GM18526 (cell line): Measurements from ENCODE around the gene FBXW11.

Experiments
- POLR2A ChIP-seq: IDR thresholded peaks from 3 replicates; pipeline ENCODE4 v1.6.1; 2011; ENCODE audit not compliant: insufficient read length; ENCODE audit errors: extremely low read depth

FBXW11 gene

GRCh38 chr5:171850324-171850947 is 156.0 kb downstream of the FBXW11 start:
- no peak for TF ChIP-seq POLR2A

DNA sequence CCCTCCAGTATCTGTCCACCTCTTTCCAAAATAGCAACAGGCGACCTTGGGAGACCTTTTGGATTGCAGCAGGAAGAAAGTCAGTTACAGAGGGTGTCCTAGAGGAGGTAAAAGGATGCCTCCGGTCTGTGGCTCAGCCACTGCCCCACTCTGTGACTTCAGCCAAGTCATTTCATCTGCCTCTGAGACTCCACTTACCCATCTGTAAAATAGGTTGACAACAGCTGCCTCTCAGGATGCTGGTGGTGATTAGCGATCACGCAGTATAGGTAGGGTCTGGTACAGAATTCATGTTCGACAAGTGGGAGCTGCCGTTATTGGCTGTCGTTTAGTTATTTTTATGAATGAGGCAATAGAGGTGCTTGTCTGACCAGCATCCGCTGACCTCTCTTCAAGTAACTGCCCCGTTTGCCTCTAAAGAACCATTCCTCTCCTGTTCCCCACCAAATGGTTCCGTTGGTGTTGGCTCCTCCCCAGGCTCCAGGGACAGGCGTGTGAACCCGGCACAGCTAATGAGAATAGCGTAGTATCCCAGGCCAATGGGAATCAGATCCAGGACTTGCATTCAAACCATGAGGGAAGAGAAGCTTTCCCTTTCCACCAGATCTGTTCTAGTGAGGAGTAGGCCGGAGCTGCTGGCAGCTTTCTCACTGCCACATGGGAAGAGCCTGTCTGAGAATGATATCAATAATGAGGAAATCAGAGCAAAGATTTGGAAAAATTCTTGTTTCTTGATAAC is 156.7 kb downstream of the FBXW11 start:
- TF ChIP-seq POLR2A: no peak

DNA sequence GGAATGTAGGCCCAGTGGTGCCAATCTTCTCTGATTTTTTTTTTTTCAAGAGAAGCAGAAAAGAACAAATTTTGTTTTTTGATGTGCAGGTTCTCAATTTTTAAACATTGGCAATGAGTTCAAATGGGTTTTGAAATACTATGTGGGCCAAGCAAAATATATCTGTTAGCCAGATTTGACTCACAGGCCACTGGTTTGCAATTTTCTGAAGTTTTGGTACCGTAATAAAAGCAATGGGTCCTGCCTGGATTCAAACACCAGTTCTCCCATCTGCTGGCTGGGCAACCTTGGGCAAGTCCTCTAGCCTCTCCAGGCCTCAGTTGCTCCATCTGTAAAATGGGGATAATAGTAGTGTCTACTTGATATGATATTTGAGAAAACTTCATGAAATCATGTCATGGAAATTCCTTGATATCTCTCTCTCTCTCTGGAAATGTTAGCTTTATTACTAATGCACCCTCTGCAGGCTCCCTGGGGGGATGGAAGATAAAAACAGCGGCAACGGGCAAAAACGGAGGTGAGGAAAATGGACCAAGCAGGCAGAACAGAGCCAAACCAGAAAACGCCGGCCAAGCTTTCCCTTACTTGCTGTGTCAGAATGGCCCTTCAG is 157.4 kb downstream of the FBXW11 start:
- no peak for TF ChIP-seq POLR2A

DNA sequence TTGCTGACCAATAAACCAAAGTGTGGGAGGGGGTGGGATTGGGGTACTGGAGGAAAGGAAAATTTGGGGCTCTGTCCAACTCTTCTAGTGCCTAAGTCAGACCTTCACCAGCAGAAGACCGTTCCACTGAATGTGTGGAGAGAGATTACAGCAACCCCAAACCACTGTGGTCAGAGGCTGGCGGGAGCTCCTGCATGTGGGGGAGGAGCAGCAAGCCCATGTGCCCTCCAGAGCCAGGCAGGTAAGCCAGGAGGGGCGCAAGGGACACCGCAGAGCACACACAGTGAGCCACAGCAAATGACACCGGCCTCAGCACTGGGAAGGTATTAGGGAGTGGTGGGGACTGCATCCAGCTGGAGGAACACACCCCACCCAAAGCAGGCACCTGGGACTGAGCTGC is 158.0 kb downstream of the FBXW11 start:
- TF ChIP-seq POLR2A: no peak

DNA sequence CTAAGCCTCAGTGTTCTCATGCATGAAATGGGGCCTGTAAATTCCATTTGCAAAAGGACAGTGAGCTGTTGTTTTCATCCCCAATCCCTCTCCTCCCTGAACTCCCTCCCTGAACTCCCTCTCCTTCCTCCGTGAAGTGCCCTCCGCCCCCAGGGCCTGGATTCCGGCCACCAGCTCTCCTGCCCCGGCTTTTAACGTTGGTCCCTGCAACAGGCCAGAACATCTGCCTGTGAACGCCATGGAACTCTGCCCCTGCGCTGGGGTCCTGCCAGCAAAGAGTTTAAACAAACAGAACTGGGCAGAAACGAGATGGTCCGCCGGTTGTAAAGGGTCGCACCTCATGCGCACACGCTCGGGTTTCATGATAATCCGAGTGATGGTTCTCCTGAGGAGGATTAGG is 158.4 kb downstream of the FBXW11 start:
- TF ChIP-seq POLR2A: no peak

GRCh38 chr5:171847026-171847425 is 159.4 kb downstream of the FBXW11 start:
- TF ChIP-seq POLR2A: no peak

- TF ChIP-seq POLR2A: no peak
Observed at GRCh38 chr5:171846323-171846722, 160.1 kb downstream of the FBXW11 start.

DNA sequence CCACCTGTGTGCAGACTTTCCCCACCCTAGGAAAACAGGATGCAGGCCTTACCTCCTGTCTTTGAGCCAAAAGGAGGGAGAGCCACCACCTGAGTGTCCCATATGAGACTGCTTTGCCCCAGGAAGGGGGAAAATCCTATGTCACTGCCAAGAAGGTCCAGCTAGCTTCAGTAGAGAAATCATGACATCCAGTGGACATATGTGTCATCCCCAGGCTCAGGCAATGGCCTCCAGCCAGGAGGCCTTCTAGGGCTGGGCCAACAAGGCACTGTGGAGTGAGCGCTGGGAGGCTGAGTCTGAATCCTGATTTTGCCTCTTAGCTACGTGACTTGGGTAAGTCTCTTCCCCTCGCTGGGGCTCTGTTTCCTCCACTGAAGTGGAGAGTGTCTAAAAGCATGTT is 160.6 kb downstream of the FBXW11 start:
- TF ChIP-seq POLR2A: no peak

DNA sequence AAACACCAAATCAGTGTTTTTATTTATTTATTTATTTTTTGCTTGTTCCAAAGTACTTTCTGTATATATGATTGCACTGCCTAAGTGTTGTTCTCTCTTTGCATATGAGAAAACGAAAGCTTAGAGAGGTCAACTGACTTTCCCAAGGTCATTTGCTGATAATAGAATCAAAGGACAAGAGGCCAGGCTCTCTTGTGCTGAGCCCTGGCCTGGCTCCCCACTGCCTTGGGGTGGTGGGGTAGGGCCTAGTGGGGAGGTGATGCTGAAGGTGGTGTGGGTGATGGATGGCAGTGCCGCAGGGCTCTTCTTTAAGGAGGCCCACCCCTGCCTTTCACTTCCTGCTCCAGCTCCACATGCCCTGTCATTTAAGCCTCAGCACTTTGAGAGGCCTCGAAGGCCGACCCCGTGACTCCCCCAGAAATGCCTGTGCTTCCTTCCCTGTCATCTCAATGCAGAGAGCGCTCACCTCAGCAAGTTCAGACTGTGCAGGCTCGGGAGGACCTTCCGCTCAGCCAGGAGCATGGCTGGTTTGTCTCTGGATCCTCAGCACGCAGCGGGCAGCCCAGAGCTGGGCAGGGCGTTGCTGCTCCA is 161.3 kb downstream of the FBXW11 start:
- no peak for TF ChIP-seq POLR2A

DNA sequence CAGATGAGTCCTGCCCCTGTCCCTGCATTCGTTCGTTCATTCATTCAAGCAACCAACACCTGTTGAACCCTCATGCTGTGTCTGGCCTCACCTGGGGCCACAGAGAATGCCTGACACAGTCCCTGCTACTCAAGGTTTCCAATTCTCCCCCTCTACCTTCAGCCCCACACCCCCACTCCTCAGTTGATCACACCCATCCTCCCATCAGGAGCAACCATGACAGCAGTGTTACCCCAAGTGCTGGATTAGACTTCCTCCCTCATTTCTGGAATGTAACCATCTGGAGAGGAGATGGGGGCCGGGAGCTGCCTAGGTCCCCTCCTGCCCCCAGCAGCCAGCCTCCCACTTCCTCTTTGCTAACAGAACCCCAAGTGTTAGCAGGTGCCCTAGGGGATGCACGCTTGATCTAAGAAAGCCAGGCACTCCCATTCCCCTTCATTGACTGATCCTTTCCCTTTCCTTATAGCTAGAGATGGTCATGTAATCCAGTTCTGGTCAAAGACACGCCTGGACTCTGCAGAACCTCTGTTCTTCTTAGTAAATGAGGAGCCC is 163.6 kb downstream of the FBXW11 start:
- TF ChIP-seq POLR2A: no peak

- no peak for TF ChIP-seq POLR2A
Observed at GRCh38 chr5:171841984-171842776, 164.3 kb downstream of the FBXW11 start.

DNA sequence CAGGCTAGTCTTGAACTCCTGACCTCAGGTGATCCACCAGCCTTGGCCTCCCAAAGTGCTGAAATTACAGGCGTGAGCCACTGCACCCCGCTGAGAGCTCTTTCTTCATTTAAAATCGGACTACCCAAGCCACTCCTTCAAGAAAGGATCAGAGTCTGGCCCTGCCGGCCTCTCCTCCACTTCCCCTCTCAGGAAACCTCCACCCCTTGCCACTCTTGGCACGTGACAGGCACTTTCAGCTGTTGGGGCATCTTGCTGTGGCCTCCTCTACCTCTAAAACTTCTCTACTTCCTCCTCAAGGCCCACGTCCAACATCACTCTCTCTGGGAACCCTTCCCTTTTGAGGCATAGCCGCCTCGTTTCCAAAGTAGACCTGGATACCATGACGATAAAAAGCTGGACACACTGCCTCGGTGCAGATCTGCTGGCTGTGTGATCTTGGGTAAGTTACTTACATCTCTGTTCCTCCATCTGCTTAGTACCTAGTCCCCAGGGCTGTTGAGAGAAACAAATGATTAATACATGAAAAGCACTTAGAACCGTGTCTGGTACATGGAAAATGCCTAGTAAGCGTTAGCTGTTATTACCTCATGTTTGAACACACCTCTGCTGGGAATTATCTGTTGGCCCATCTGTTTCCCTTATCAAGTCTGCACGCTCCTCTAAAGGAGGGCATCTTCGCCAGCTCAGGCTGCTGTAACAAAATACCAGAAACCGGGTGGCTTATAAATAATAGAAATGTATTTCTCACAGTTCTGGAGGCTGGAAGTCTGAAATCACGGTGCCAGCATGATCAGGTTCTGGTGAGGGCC is 165.5 kb downstream of the FBXW11 start:
- TF ChIP-seq POLR2A: no peak

DNA sequence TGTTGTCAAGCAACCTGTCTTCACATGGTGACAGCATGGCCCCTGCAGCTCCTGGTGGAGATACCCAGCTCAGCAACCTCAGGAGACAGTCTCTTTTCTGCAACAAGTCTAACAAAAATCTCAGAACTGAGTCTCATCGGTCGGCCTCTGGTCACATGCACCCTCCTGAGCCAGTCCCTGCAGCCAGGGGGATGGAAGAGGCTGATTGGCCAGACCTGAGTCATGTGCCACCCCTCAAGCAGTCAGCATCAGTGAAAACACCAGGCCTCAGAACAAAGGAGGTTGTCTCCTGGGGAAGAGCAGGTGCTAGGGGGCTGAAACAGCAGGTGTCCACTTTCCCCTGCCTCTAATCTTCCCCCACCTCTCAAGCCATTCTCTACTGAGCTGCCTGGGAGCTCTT is 166.4 kb downstream of the FBXW11 start:
- no peak for TF ChIP-seq POLR2A

DNA sequence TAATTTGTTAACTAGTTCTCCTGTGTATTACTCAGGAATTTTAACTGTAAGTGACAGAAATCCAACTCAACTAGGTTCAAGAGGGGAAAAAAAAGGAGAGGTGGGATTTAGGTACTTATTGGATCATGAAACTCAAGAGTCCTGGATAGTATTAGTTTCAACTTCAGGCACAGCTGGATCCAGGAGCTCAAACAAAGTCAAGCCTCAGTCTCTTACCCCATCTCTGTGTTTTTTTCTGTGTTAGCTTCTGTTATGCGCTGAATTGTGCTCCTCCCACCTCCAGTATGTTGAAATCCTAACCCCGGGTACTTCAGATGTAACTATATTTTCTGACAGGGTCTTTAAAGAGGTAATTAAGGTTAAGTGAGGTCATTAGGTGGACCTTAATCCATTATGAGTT is 167.3 kb downstream of the FBXW11 start:
- TF ChIP-seq POLR2A: no peak
